ENCODE data around the gene RFNG.

DNA sequence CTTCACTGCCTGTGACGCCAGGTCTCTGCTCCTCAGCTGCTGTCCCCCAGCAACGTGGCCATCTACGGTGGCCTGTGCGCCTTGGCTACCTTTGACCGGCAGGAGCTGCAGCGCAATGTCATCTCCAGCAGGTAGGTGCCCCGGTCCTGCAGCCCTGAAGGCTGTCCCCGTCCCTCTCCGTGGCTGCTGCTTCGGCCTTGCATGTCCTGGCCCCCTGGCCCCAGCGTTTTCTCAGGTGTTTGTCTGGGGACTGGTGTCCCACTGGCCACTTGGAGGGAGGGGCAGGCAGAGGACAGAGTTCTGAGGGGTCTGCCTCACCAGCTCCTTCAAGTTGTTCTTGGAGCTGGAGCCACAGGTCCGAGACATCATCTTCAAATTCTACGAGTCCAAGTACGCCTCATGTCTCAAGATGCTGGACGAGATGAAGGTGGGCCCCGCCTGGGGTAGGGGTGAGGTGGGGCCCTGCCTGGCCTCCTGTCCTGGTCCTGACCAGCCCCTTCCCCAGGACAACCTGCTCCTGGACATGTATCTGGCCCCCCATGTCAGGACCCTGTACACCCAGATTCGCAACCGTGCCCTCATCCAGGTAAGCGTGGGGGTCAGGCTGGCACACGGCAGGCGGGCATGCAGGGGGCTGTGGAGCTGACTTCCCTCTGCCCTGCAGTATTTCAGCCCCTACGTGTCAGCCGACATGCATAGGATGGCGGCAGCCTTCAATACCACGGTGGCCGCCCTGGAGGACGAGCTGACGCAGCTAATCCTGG lies 4.5 kb upstream of the RFNG start:
- TF ChIP-seq, protein P1, sequence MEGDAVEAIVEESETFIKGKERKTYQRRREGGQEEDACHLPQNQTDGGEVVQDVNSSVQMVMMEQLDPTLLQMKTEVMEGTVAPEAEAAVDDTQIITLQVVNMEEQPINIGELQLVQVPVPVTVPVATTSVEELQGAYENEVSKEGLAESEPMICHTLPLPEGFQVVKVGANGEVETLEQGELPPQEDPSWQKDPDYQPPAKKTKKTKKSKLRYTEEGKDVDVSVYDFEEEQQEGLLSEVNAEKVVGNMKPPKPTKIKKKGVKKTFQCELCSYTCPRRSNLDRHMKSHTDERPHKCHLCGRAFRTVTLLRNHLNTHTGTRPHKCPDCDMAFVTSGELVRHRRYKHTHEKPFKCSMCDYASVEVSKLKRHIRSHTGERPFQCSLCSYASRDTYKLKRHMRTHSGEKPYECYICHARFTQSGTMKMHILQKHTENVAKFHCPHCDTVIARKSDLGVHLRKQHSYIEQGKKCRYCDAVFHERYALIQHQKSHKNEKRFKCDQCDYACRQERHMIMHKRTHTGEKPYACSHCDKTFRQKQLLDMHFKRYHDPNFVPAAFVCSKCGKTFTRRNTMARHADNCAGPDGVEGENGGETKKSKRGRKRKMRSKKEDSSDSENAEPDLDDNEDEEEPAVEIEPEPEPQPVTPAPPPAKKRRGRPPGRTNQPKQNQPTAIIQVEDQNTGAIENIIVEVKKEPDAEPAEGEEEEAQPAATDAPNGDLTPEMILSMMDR (IDR thresholded peaks at IDR 0.05), result no peak
- no peak for TF ChIP-seq EZH2 (IDR thresholded peaks at IDR 0.05; ENCODE audit: borderline replicate concordance, insufficient read depth, low read depth, low read length, poor library complexity, severe bottlenecking)
